Sigmoid colon (tissue), 7 donors: Measurements from ENCODE around the gene SDK2. TPM values are rescaled to one million over a fixed set of nuclear protein-coding genes. Genes with fewer than 3 reads are reported as not detected.

Source experiments
- DNase-seq: peaks from one replicate; pipeline ENCODE4 v3.0.0-alpha.2; 2019
- H3K27ac ChIP-seq, 4 donors: fragments of 200-600 bp; sonication (generic); one replicate each; pipeline ENCODE4 v1.5.1; 2016 to 2019; ENCODE audit warnings: mild to moderate bottlenecking in 1 of 4
- H3K27me3 ChIP-seq, 3 donors: fragments of 200-600 bp; sonication (generic); one replicate each; pipeline ENCODE4 v1.5.1; 2019; ENCODE audit warnings: mild to moderate bottlenecking in 1 of 3
- H3K36me3 ChIP-seq, 4 donors: fragments of 200-600 bp; sonication (generic); one replicate each; pipeline ENCODE4 v1.5.1; 2016 to 2019
- H3K4me1 ChIP-seq, 4 donors: fragments of 200-600 bp; sonication (generic); one replicate each; pipeline ENCODE4 v1.5.1; 2017 to 2019
- H3K4me3 ChIP-seq, 4 donors: fragments of 200-600 bp; sonication (generic); one replicate each; pipeline ENCODE4 v1.5.1; 2017 to 2019; ENCODE audit warnings: mild to moderate bottlenecking in 2 of 4, moderate library complexity in 1 of 4
- H3K9me3 ChIP-seq, 4 donors: fragments of 200-600 bp in 3 of 4; sonication (generic) in 3 of 4; one replicate each; pipeline versions ENCODE4 v1.5.1 to v1.6.1; 2013 to 2019
- CTCF ChIP-seq, 4 experiments: fragments of 450-650 bp in 3 of 4; fragments of 200-600 bp in 1 of 4; IDR thresholded peaks; one replicate each; pipeline ENCODE4 v1.5.1; 2016 to 2019; ENCODE audit warnings: antibody characterized with exemption in 4 of 4, mild to moderate bottlenecking in 3 of 4, moderate library complexity in 2 of 4
- EP300 ChIP-seq, 4 donors: sonication (generic); formaldehyde crosslinking; IDR thresholded peaks; one replicate each; pipeline ENCODE4 v1.6.1; 2017; ENCODE audit warnings: antibody characterized with exemption in 4 of 4
- POLR2A ChIP-seq, 2 donors: fragments of 450-650 bp; IDR thresholded peaks; one replicate each; pipeline ENCODE4 v1.6.1; 2016; ENCODE audit warnings: antibody characterized with exemption in 2 of 2, mild to moderate bottlenecking in 2 of 2, moderate library complexity in 2 of 2
- POLR2AphosphoS5 ChIP-seq, 4 donors: sonication (generic); formaldehyde crosslinking; IDR thresholded peaks; one replicate each; pipeline ENCODE4 v1.6.1; 2017; ENCODE audit warnings: antibody characterized with exemption in 4 of 4
- WGBS, 2 donors: extraction: QIAGEN DNeasy Blood & Tissue Kit; methylation state at CpG; one replicate each; pipeline ENCODE4 v1.1.7; 2013; 5-methylcytosine and 5-hydroxymethylcytosine counted together
- intact Hi-C: fragments of 100-400 bp; cut with DNase I; formaldehyde crosslinking; loops from one replicate; pipeline ENCODE4 v1.15.1; 2023
- polyA plus RNA-seq, 3 donors: library from polyadenylated mRNA; stranded (reverse); fragments of 200-250 nt; gene quantifications; one replicate each; pipeline ENCODE4 v1.2.3, GENCODE V29; 2013
- total RNA-seq, 4 donors: library from RNA; depleted of rRNA; stranded (reverse); fragments of >200 nt; gene quantifications; one replicate each; pipeline ENCODE4 v1.1.0, GENCODE V29; 2016
- donor health status: healthy with polysubstance abuse.
- donor health status: Bipolar disorder and iron deficiency.
- donor health status: healthy.

Gene SDK2
- total RNA-seq (under 1 TPM; 0.66 to 0.83 (median 0.76) TPM), polyA plus RNA-seq (1 to 10 TPM in 1 of 3 donors, under 1 TPM in 2; under 0.01 to 1.9 (median under 0.01) TPM)

GRCh38 chr17:73644145-73645049, at the start of gene SDK2:
Gene SDK2 (minus strand): TSS chr17:73644445. CDS start chr17:73644088, 357 bp downstream.
- WGBS, 2 donors: 1% methylated on average over 105 of the region's 105 CpGs
- peak within 1 kb of the TSS in 3 of 4 donors; percentile 24 to 36 (median 32) for H3K27ac ChIP-seq
- intact Hi-C loops: loop anchor here (5.0 kb wide), 1 partner anchor 533 kb away; no protein-coding TSS in a partner anchor
- TF ChIP-seq EP300 (IDR thresholded peaks at IDR 0.05) (no peak), CTCF (IDR thresholded peaks at IDR 0.05) (no peak), POLR2AphosphoS5 (IDR thresholded peaks at IDR 0.05) (no peak), POLR2A (IDR thresholded peaks at IDR 0.05) (no peak)
- H3K4me1 ChIP-seq: peaks cover 0 to 32% (median 30%) of the 10 kb centered on the region in 4 donors
- H3K9me3 ChIP-seq: no peaks in the 10 kb centered on the region
- DNase-seq: no peak
- no peaks in the 10 kb centered on the region for H3K36me3 ChIP-seq
- H3K4me3 ChIP-seq: peak within 1 kb of the TSS; percentile 16 to 54 (median 46)
- peaks cover 13 to 91% (median 48%) of the 10 kb centered on the region in 3 donors for H3K27me3 ChIP-seq

- Histone ChIP-seq H3K9me3 (no peaks in the 10 kb centered on the region), H3K4me1 (no peaks in the 10 kb centered on the region), H3K27ac (no peak overlapping the region), H3K4me3 (no peak overlapping the region), H3K27me3 (no peaks in the 10 kb centered on the region), H3K36me3 (no peaks in the 10 kb centered on the region)
- DNase-seq: no peak
- intact Hi-C loops: no loop called here
- TF ChIP-seq POLR2AphosphoS5 (IDR thresholded peaks at IDR 0.05) (no peak), POLR2A (IDR thresholded peaks at IDR 0.05) (no peak), EP300 (IDR thresholded peaks at IDR 0.05) (no peak), CTCF (IDR thresholded peaks at IDR 0.05) (no peak)
- WGBS, 2 donors: 87 to 89% methylated on average over 12 of the region's 12 CpGs
These were observed 48.8 kb upstream of the SDK2 start for GRCh38 chr17:73693071-73693470.

- no peaks in the 10 kb centered on the region for H3K4me1 ChIP-seq
- no peaks in the 10 kb centered on the region for H3K27me3 ChIP-seq
- H3K9me3 ChIP-seq: no peaks in the 10 kb centered on the region
- intact Hi-C loops: no loop called here
- H3K27ac ChIP-seq: no peak overlapping the region
- H3K36me3 ChIP-seq: no peaks in the 10 kb centered on the region
- DNase-seq: no peak
- WGBS, 2 donors: 59 to 84% methylated on average over 10 of the region's 10 CpGs
- H3K4me3 ChIP-seq: no peak overlapping the region
- TF ChIP-seq CTCF (IDR thresholded peaks at IDR 0.05): no peak
- TF ChIP-seq POLR2AphosphoS5 (IDR thresholded peaks at IDR 0.05): no peak
- no peak for TF ChIP-seq POLR2A (IDR thresholded peaks at IDR 0.05)
- no peak for TF ChIP-seq EP300 (IDR thresholded peaks at IDR 0.05)
These were observed 47.1 kb upstream of the SDK2 start for GRCh38 chr17:73691321-73691766.

GRCh38 chr17:73690676-73691075, 46.4 kb upstream of the SDK2 start:
- Histone ChIP-seq H3K36me3 (no peaks in the 10 kb centered on the region), H3K27ac (no peak overlapping the region), H3K9me3 (no peaks in the 10 kb centered on the region), H3K4me3 (no peak overlapping the region), H3K4me1 (no peaks in the 10 kb centered on the region), H3K27me3 (no peaks in the 10 kb centered on the region)
- 74 to 81% methylated on average over 10 of the region's 10 CpGs for WGBS, 2 donors
- intact Hi-C loops: no loop called here
- TF ChIP-seq EP300 (IDR thresholded peaks at IDR 0.05) (no peak), CTCF (IDR thresholded peaks at IDR 0.05) (no peak)
- DNase-seq: no peak
